Right renal pelvis (tissue), 4 donors: ENCODE data around the gene TYMP. TPM values are rescaled to one million over a fixed set of nuclear protein-coding genes. Genes with fewer than 3 reads are reported as not detected.
"Not testable (repeated sequence)": the region's sequence is repeated elsewhere in the genome, so short reads cannot be mapped to it uniquely, and the experiment has no call there.

Source experiments
- DNase-seq, 4 donors: peaks; one replicate each; pipeline ENCODE4 v3.0.0-alpha.2; 2013; ENCODE audit warnings: low read depth in 4 of 4, low spot score in 3 of 4, missing footprints in 1 of 4
- polyA plus RNA-seq, 4 donors: library from polyadenylated mRNA; unstranded; fragments of 120-200 nt; gene quantifications; one replicate each; pipeline ENCODE4 v1.2.1, GENCODE V29; 2013; ENCODE audit not compliant: insufficient read length in 4 of 4

Gene TYMP
- polyA plus RNA-seq, 4 donors = 1.1 to 2.5 (median 1.3) TPM

DNA sequence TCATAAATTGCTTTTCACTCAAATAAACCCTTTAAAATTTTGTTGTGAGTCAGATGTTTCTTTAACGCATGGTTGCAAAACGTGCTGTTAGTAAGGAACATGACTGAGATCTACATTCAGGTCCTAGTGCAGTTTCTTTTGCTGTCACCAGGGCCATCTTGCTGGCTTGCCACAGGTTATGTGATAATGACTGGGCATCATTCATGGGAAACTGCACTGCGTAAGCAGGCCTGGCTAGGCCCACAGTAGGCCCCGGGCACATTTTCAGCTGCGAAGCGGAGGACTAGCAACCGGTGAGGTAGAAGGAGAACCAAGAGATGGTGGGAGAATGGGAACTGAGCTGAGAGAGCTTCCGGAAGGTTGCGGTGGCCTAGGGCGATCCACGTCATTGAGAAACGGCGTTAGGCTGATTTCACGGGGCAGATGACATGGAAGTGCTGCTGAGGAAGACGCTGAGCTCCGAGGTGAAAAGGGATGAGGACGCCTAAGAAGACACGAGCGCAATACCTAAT, 12.7 kb upstream of the TYMP start:
- DNase-seq = no peak

- DNase-seq = not testable (repeated sequence)
Measured at GRCh38 chr22:50541667-50542026, 11.8 kb upstream of the TYMP start.

DNA sequence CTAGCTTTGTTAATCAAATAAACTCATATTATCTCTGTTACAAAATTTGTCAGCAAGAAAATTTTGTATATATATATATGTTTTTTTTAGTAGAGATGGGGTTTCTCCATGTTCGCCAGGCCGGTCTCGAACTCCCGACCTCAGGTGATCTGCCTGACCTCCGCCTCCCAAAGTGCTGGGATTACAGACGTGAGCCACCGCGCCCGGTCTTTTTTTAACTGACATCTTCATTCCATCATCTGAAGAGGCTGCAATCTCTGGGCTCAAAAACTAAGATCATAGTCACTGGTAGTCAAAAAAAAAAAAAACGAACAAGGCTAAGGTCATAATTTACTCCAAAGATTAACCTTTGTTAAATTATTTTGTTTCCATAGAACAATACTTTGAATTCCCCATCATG, 10.6 kb upstream of the TYMP start:
- no peak for DNase-seq

GRCh38 chr22:50537765-50538164, 8.0 kb upstream of the TYMP start:
- DNase-seq = no peak

DNA sequence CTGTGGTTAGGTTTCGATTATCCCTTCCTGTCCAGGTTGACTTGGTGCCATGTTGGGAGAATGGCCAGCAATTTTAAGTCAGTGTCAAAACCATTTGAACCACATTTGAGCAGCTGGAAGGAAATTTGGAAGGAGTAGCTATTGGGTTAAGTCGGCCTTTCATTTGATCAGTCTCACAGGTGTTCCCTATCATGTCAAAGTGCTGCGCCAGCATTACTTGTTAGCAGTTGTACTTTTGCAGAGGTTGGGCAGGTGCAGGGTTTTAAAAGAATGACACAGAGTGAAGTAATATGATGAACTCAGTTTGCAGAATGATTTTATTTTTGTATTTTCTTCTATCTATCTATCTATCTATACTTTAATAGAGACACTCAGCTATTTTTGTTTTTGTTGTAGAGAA, 6.4 kb upstream of the TYMP start:
- no peak for DNase-seq

- DNase-seq = no peak
Measured at GRCh38 chr22:50535113-50535512, 5.3 kb upstream of the TYMP start.

DNA sequence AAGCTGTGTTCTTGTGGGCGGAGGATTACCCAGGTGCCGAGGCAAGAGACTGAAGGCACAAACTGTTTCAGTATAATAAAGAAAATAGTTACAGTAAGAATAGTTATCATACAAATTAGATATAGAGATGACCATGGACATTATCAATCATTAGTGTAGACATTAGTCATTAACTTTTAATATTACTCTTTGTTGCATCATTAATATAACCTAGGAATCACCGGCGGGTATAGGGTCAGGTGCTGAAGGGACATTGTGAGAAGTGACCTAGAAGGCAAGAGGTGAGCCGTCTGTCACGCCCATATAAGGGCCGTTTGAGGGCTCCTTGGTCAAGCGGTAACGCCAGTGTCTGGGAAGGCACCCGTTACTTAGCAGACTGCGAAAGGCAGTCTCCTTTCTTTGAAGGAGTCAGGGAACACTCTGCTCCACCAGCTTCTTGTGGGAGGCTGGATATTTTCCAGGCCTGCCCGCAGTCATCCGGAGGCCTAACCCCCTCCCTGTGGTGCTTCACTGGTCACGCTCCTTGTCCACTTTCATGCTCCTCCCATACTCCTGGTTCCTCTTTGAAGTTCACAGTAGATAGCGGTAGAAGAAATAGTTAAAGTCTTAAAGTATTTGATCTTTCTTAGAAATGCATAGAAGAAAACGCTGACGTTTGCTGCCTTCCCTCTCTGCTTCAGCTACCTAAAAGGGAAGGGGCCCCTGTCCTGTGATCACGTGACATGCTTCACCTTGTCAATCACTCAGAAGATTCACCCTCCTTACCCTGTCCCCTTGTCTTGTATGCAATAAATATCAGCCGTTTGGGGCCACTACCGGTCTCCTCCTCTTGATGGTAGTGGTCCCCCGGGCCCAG, 4.3 kb upstream of the TYMP start:
- not testable (repeated sequence) for DNase-seq

- DNase-seq = no peak
Measured at GRCh38 chr22:50532824-50533796, 3.3 kb upstream of the TYMP start.

- DNase-seq = no peak
Measured at GRCh38 chr22:50531962-50532674, 2.3 kb upstream of the TYMP start.

- no peak for DNase-seq
Measured at GRCh38 chr22:50531546-50531961, 1.7 kb upstream of the TYMP start.

DNA sequence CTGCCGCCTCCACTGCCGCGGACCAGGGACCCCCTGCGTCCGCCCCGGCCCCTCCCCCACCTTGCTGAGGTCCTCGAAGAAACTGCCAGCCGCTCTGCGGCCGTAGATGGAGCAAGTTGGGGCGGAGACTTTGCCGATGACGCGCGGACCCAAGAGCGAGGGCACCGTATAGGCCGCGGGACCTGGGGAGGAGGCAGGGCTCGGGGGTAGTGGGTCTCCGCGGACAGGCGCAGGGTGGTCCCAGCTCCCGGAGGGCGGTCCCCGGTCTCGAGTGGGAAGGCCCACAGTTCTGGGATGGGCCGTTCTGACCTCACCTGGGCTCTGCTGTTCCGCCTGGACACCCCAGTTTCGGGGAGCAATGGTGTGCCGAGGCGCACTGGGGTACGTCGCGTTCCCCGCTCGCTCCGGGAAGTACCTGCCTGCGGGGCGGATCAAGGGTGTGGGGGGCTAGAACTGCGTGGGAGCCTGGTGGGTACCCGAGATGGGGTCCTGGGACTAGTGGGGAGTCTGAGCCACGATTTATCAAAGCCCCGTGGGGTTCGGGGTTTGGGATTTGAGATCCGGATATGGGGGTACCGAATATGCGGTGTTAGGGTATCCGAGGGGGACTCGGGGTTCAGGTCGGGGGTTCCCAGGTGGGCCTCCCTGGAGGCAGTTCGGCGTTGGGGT, 1.2 kb upstream of the TYMP start:
- DNase-seq = no peak

GRCh38 chr22:50530580-50530876, 716 bp upstream of the TYMP start:
- DNase-seq = no peak

GRCh38 chr22:50529416-50529896, 356 bp downstream of the TYMP start:
- DNase-seq = no peak

DNA sequence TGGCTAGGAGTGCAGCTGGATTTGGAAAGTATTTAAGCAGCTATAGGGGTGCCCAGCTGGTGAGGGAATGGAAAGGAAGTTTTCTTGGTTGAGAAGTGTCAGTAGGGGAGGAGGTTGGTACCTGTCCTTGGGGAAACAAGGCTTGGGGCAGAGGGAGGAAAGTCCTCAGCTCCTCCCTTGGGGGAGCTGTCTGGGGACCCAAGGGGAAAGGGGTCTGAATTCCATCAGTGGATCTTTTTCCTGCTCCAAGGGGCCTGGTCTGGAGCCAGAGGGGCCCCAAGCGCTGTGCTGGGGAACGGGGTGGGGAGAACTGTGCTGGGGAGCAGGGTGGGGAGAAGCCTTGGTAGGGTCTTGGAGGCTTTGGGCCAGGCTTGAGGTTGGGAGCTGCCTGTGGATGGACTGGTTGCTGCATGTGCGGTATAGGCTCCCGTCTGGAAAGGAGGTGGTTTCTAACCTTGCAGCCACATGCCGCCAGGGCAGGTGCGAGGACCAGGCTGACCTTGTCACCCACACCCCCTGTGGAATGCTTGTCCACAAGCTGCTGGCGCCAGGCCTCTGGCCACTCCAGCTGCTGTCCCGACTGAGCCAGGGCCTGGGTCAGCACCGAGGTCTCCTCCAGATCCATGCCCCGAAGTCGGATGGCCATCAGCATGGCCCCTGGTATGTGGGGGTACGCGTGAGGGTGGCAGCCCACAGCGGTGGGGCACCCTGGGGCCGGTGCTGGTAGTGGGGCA, 963 bp downstream of the TYMP start:
- DNase-seq = no peak

GRCh38 chr22:50527921-50528681, 1.7 kb downstream of the TYMP start:
- no peak for DNase-seq

- no peak for DNase-seq
Measured at GRCh38 chr22:50526834-50527801, 2.7 kb downstream of the TYMP start.

- no peak for DNase-seq
Measured at GRCh38 chr22:50526108-50526833, 3.5 kb downstream of the TYMP start.
